G401.6 (cell line): ENCODE results near the gene RGS1.

Source experiments
- FAIRE-seq: peaks from 2 replicates; lab custom pipeline; 2012; peaks lifted over from hg19 to GRCh38; lab: Jason Lieb, UNC

RGS1 gene

GRCh38 chr1:192554904-192555303, 20.7 kb upstream of the RGS1 start:
- peak; percentile 28 for FAIRE-seq

GRCh38 chr1:192555399-192555798, 20.2 kb upstream of the RGS1 start:
- no peak for FAIRE-seq

- FAIRE-seq, result peak; percentile 91
Measured at GRCh38 chr1:192557841-192558595, 17.6 kb upstream of the RGS1 start.

- peak; percentile 99 for FAIRE-seq
Measured at GRCh38 chr1:192559115-192560006, 16.2 kb upstream of the RGS1 start.

- peak; percentile 90 for FAIRE-seq
Measured at GRCh38 chr1:192561301-192561700, 14.3 kb upstream of the RGS1 start.

GRCh38 chr1:192563129-192563528, 12.4 kb upstream of the RGS1 start:
- no peak for FAIRE-seq

GRCh38 chr1:192564099-192564498, 11.5 kb upstream of the RGS1 start:
- FAIRE-seq, result peak; percentile 46

GRCh38 chr1:192565946-192566345, 9.6 kb upstream of the RGS1 start:
- FAIRE-seq, result no peak

- no peak for FAIRE-seq
Measured at GRCh38 chr1:192566657-192567056, 8.9 kb upstream of the RGS1 start.

GRCh38 chr1:192568063-192568462, 7.5 kb upstream of the RGS1 start:
- no peak for FAIRE-seq

- FAIRE-seq, result peak; percentile 25
Measured at GRCh38 chr1:192571668-192572067, 3.9 kb upstream of the RGS1 start.

- FAIRE-seq, result peak; percentile 93
Measured at GRCh38 chr1:192573499-192573898, 2.1 kb upstream of the RGS1 start.

- no peak for FAIRE-seq
Measured at GRCh38 chr1:192574073-192574472, 1.5 kb upstream of the RGS1 start.

- FAIRE-seq, result peak; percentile 85
Measured at GRCh38 chr1:192576190-192577144, 894 bp downstream of the RGS1 start.

GRCh38 chr1:192577145-192578140, 1.9 kb downstream of the RGS1 start:
- FAIRE-seq, result peak; percentile 56

- peak; percentile 30 for FAIRE-seq
Measured at GRCh38 chr1:192578144-192578909, 2.8 kb downstream of the RGS1 start.

- no peak for FAIRE-seq
Measured at GRCh38 chr1:192579010-192579738, 3.6 kb downstream of the RGS1 start.

- FAIRE-seq, result peak; percentile 89
Measured at GRCh38 chr1:192580351-192580962, 4.9 kb downstream of the RGS1 start.
